Measurements from ENCODE around the gene KCNQ1.

Gene KCNQ1

DNA sequence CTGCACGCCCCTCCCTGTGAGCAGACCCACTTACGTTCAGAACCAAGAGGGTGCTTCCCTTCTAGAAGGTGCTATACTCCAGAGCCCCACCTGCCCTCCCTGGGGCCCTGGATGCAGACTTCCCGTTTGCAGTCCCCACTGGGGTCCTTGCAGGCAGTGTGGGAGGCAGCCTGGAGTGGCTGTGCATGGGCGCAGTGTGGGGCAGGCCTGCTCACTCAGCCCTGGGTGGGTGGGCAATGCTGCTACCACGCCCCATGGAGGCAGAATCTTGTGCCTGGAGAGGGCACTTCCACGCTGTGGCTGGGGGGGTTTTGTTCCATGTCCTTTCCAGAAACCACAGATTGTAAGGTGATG, 138.8 kb downstream of the KCNQ1 start:
- CTCF ChIA-PET: interaction anchor here (0.6 kb wide), 1 partner anchor 176 kb away, joined by 4 read pairs; no protein-coding TSS in a partner anchor
- Histone ChIP-seq H3K9me3 (ENCODE audit: control extremely low read depth in 1 of 5, control insufficient read depth in 4 of 5, insufficient read depth in 2 of 5, low read depth in 1 of 5, low read length in 4 of 5) (no peaks in the 10 kb centered on the region), H3K27me3 (replicated peaks in 2 of 5; ENCODE audit: control insufficient read depth in 4 of 5, insufficient read depth in 5 of 5, low read length in 4 of 5) (no peaks in the 10 kb centered on the region), H3K27ac (ENCODE audit: insufficient read depth in 1 of 2, low read depth in 1 of 2, low read length in 2 of 2, poor library complexity in 1 of 2, severe bottlenecking in 2 of 2) (no peak overlapping the region), H3K4me3 (ENCODE audit: control insufficient read depth in 1 of 7, extremely low read depth in 1 of 7, insufficient read depth in 4 of 7, low read depth in 2 of 7, low read length in 6 of 7) (no peak overlapping the region), H3K36me3 (ENCODE audit: control insufficient read depth in 4 of 4, insufficient read depth in 4 of 4, low read length in 3 of 4) (no peaks in the 10 kb centered on the region), H3K4me1 (ENCODE audit: control extremely low read depth in 1 of 4, control insufficient read depth in 4 of 4, insufficient read depth in 4 of 4, low read length in 3 of 4) (no peaks in the 10 kb centered on the region)
- no peak for DNase-seq
- POLR2A ChIA-PET: no interaction called here
- WGBS (ENCODE audit: insufficient coverage): 100% methylated on average over 5 of the region's 6 CpGs

DNA sequence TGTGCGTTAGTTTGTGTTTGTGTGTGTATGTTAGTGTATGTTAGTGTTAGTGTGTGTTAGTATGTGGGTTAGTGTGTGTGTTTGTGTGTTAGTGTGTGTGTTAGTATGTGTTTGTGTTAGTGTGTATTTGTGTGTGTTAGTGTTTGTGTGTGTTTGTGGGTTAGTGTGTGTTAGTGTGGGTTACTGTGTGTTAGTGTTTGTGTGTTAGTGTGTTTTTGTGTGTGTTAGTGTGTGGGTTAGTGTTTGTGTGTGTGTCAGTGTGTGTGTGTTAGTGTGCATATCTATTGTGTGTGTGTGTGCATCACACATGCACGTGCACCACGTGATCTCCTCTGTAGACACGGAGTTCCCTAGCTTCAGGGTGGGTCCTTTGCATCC, 139.6 kb downstream of the KCNQ1 start:
- Histone ChIP-seq H3K27me3 (replicated peaks in 2 of 5; ENCODE audit: control insufficient read depth in 4 of 5, insufficient read depth in 5 of 5, low read length in 4 of 5) (no peaks in the 10 kb centered on the region), H3K4me1 (ENCODE audit: control extremely low read depth in 1 of 4, control insufficient read depth in 4 of 4, insufficient read depth in 4 of 4, low read length in 3 of 4) (no peaks in the 10 kb centered on the region), H3K36me3 (ENCODE audit: control insufficient read depth in 4 of 4, insufficient read depth in 4 of 4, low read length in 3 of 4) (no peaks in the 10 kb centered on the region), H3K27ac (ENCODE audit: insufficient read depth in 1 of 2, low read depth in 1 of 2, low read length in 2 of 2, poor library complexity in 1 of 2, severe bottlenecking in 2 of 2) (no peak overlapping the region), H3K9me3 (ENCODE audit: control extremely low read depth in 1 of 5, control insufficient read depth in 4 of 5, insufficient read depth in 2 of 5, low read depth in 1 of 5, low read length in 4 of 5) (no peaks in the 10 kb centered on the region), H3K4me3 (ENCODE audit: control insufficient read depth in 1 of 7, extremely low read depth in 1 of 7, insufficient read depth in 4 of 7, low read depth in 2 of 7, low read length in 6 of 7) (no peak overlapping the region)
- ChIA-PET POLR2A (no interaction called here), CTCF (no interaction called here)
- peak in 1 of 3 donors; percentile 15 for DNase-seq
- WGBS (ENCODE audit: insufficient coverage): 90% methylated on average over 4 of the region's 4 CpGs

DNA sequence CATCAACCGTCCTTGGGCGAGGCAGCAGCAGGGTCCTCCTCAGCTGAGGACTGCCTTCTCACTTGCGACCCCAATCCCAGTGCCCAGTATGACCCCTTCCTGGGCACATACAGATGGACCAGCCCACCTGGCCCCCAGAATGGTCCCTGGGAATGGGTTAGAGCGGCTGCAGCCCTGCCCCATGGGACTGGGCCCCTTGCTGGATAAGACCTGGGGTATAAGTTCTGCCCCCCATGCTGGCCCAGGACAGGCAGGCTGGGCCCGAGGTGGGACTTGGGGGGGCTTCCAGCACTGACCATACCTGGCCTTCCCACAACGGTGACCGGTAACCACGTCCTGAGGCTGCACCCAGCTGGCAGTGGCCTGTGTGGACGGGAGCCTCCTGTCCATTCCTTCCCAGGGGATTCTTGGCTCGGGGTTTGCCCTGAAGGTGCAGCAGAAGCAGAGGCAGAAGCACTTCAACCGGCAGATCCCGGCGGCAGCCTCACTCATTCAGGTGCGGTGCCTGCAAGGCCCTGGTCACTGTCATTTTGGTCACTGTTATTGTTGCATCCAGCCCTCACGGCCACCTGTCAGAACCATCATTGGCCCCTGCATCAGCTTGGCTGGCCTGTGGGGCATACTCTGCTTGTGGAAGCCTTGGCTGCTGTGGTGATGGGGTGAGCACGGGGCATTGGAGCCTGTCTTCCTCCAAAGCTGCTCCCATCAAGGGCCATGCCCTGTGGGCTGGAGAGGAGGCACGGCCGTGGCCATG, 140.2 kb downstream of the KCNQ1 start:
- DNase-seq: no peak

DNA sequence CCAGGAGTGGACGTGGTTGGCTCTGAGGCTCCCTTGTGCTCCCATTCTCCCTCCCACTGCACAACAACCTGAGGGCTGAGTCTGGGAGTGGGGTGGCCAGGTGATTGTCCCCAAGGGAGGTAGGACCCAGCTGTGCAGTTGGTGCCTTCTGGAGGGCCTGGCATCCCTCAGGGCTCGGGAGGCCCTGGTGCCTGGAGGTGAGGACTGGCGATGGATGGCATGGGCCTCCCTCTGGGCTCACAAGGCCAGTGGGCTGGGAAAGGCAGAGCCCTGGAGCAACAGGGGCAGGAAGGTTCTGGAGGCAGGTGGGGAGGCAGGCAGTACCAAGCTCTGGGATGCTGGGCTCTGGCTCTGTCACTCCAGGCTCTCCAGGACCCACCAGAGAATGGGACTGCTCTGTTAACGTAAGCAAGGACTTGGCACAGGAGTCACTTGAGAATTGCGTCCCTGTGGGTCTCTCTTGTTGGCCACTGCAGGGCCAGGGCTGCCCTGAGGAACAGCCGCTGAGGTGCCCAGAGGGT, 140.8 kb downstream of the KCNQ1 start:
- DNase-seq: no peak
- no peaks in the 10 kb centered on the region for H3K9me3 ChIP-seq (ENCODE audit: control extremely low read depth in 1 of 5, control insufficient read depth in 4 of 5, insufficient read depth in 2 of 5, low read depth in 1 of 5, low read length in 4 of 5)
- H3K4me1 ChIP-seq (ENCODE audit: control extremely low read depth in 1 of 4, control insufficient read depth in 4 of 4, insufficient read depth in 4 of 4, low read length in 3 of 4): no peaks in the 10 kb centered on the region
- WGBS (ENCODE audit: insufficient coverage): 98% methylated on average over 6 of the region's 6 CpGs
- no peak overlapping the region for H3K27ac ChIP-seq (ENCODE audit: insufficient read depth in 1 of 2, low read depth in 1 of 2, low read length in 2 of 2, poor library complexity in 1 of 2, severe bottlenecking in 2 of 2)
- no peaks in the 10 kb centered on the region for H3K27me3 ChIP-seq (replicated peaks in 2 of 5; ENCODE audit: control insufficient read depth in 4 of 5, insufficient read depth in 5 of 5, low read length in 4 of 5)
- H3K36me3 ChIP-seq (ENCODE audit: control insufficient read depth in 4 of 4, insufficient read depth in 4 of 4, low read length in 3 of 4): no peaks in the 10 kb centered on the region
- CTCF ChIA-PET: no interaction called here
- no peak overlapping the region for H3K4me3 ChIP-seq (ENCODE audit: control insufficient read depth in 1 of 7, extremely low read depth in 1 of 7, insufficient read depth in 4 of 7, low read depth in 2 of 7, low read length in 6 of 7)
- POLR2A ChIA-PET: no interaction called here

More for the DNA sequence above, 140.2 kb downstream of the KCNQ1 start:
- 98% methylated on average over 17 of the region's 18 CpGs for WGBS (ENCODE audit: insufficient coverage)
- H3K27me3 ChIP-seq (replicated peaks in 2 of 5; ENCODE audit: control insufficient read depth in 4 of 5, insufficient read depth in 5 of 5, low read length in 4 of 5): no peaks in the 10 kb centered on the region
- H3K4me1 ChIP-seq (ENCODE audit: control extremely low read depth in 1 of 4, control insufficient read depth in 4 of 4, insufficient read depth in 4 of 4, low read length in 3 of 4): no peaks in the 10 kb centered on the region
- H3K9me3 ChIP-seq (ENCODE audit: control extremely low read depth in 1 of 5, control insufficient read depth in 4 of 5, insufficient read depth in 2 of 5, low read depth in 1 of 5, low read length in 4 of 5): no peaks in the 10 kb centered on the region
- no peaks in the 10 kb centered on the region for H3K36me3 ChIP-seq (ENCODE audit: control insufficient read depth in 4 of 4, insufficient read depth in 4 of 4, low read length in 3 of 4)
- no peak overlapping the region for H3K27ac ChIP-seq (ENCODE audit: insufficient read depth in 1 of 2, low read depth in 1 of 2, low read length in 2 of 2, poor library complexity in 1 of 2, severe bottlenecking in 2 of 2)
- ChIA-PET POLR2A (no interaction called here), CTCF (no interaction called here)
- H3K4me3 ChIP-seq (ENCODE audit: control insufficient read depth in 1 of 7, extremely low read depth in 1 of 7, insufficient read depth in 4 of 7, low read depth in 2 of 7, low read length in 6 of 7): no peak overlapping the region

DNA sequence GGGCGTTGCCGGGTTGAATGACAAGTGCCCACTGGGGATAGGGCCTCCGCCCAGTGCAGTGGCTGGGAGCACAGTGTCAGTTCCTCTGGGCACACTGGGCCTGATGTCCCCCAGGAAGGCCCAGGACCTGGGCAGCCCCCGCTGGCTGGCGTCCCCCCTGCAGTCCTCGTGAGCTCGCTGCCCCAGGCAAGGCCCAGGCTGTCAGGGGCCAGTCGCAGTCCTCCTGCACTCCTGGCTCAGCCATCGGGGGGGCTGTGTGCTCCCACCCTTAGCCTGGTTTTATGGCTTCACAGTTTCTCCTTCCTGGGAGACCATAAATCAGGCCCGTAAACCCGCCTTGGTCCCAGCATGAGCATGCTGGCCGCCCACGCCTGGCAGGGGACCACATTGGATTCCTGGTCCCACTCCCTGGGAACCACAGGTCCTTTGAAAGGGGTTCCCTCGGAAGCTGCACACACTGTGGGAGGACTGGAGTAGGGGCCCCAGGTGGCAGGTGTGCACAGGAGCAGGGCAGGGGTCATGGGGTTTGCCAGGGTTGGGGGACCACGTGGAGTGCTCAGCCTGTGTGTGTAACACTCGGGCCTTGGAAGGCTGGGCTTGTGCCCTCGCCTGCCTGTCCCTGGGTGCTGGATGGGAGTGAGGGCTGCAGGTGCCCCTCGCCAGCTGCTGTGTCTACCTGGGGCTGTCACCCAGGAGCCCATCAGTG, 141.4 kb downstream of the KCNQ1 start:
- Histone ChIP-seq H3K9me3 (ENCODE audit: control extremely low read depth in 1 of 5, control insufficient read depth in 4 of 5, insufficient read depth in 2 of 5, low read depth in 1 of 5, low read length in 4 of 5) (no peaks in the 10 kb centered on the region), H3K36me3 (ENCODE audit: control insufficient read depth in 4 of 4, insufficient read depth in 4 of 4, low read length in 3 of 4) (no peaks in the 10 kb centered on the region), H3K27me3 (replicated peaks in 2 of 5; ENCODE audit: control insufficient read depth in 4 of 5, insufficient read depth in 5 of 5, low read length in 4 of 5) (no peaks in the 10 kb centered on the region), H3K27ac (ENCODE audit: insufficient read depth in 1 of 2, low read depth in 1 of 2, low read length in 2 of 2, poor library complexity in 1 of 2, severe bottlenecking in 2 of 2) (no peak overlapping the region), H3K4me1 (ENCODE audit: control extremely low read depth in 1 of 4, control insufficient read depth in 4 of 4, insufficient read depth in 4 of 4, low read length in 3 of 4) (no peaks in the 10 kb centered on the region), H3K4me3 (ENCODE audit: control insufficient read depth in 1 of 7, extremely low read depth in 1 of 7, insufficient read depth in 4 of 7, low read depth in 2 of 7, low read length in 6 of 7) (no peak overlapping the region)
- CTCF ChIA-PET: no interaction called here
- DNase-seq: no peak
- POLR2A ChIA-PET: no interaction called here
- WGBS (ENCODE audit: insufficient coverage): 97% methylated on average over 14 of the region's 18 CpGs

DNA sequence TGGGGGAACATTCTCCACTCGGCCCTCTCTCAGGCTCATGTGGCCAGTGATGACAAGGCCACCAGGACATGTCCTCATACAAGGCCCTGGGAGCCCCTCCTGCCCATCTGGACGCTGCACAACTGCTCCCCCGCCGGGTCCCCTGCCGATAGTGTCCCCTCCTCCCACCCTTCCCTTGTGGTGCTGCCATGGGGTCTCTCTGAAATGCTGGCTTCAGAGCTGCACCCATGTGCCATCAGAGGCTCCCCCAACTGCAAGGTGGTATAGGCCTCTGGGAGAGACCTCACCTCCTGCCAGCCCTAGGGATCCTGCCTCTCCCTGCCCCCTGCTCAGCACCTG, 142.0 kb downstream of the KCNQ1 start:
- Histone ChIP-seq H3K27ac (ENCODE audit: insufficient read depth in 1 of 2, low read depth in 1 of 2, low read length in 2 of 2, poor library complexity in 1 of 2, severe bottlenecking in 2 of 2) (no peak overlapping the region), H3K4me3 (ENCODE audit: control insufficient read depth in 1 of 7, extremely low read depth in 1 of 7, insufficient read depth in 4 of 7, low read depth in 2 of 7, low read length in 6 of 7) (no peak overlapping the region), H3K36me3 (ENCODE audit: control insufficient read depth in 4 of 4, insufficient read depth in 4 of 4, low read length in 3 of 4) (no peaks in the 10 kb centered on the region), H3K27me3 (replicated peaks in 2 of 5; ENCODE audit: control insufficient read depth in 4 of 5, insufficient read depth in 5 of 5, low read length in 4 of 5) (no peaks in the 10 kb centered on the region), H3K4me1 (ENCODE audit: control extremely low read depth in 1 of 4, control insufficient read depth in 4 of 4, insufficient read depth in 4 of 4, low read length in 3 of 4) (no peaks in the 10 kb centered on the region), H3K9me3 (ENCODE audit: control extremely low read depth in 1 of 5, control insufficient read depth in 4 of 5, insufficient read depth in 2 of 5, low read depth in 1 of 5, low read length in 4 of 5) (no peaks in the 10 kb centered on the region)
- CTCF ChIA-PET: no interaction called here
- no peak for DNase-seq
- POLR2A ChIA-PET: no interaction called here
- WGBS (ENCODE audit: insufficient coverage): 100% methylated on average over 3 of the region's 5 CpGs

DNA sequence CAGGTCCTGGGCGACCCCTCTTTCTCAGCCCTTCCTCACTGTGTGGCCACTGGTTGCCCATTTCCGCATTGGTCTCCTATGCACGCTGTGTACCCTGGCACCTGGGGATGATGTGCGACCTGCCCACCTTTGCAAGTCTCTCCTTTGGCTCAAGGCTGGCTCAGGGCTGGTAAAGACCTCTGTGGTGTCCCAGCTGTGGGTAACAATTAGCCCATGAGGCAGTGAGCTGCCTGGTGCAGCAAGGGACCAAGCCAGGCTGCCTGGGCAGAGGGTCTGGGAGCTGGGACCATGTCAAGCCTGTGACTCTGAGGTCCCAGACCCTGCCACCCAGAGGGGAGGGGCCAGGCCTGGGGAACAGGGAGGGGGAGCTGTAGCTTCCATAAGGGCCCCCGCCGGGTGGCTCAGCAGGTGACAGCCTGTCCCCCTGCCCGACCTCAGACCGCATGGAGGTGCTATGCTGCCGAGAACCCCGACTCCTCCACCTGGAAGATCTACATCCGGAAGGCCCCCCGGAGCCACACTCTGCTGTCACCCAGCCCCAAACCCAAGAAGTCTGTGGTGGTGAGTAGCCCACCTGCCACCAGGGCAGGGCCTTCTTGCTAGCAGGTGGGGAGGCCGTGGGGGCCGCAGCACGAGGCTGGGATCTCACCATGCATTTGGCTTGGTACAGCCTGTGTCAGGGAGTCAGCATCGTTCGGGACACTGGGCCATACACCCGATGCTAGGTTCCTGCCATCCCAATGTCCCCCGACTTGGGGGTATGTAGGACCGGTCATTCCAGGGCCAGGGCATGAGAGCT, 142.5 kb downstream of the KCNQ1 start:
- Histone ChIP-seq H3K4me1 (ENCODE audit: control extremely low read depth in 1 of 4, control insufficient read depth in 4 of 4, insufficient read depth in 4 of 4, low read length in 3 of 4) (no peaks in the 10 kb centered on the region), H3K36me3 (ENCODE audit: control insufficient read depth in 4 of 4, insufficient read depth in 4 of 4, low read length in 3 of 4) (no peaks in the 10 kb centered on the region), H3K4me3 (ENCODE audit: control insufficient read depth in 1 of 7, extremely low read depth in 1 of 7, insufficient read depth in 4 of 7, low read depth in 2 of 7, low read length in 6 of 7) (no peak overlapping the region), H3K27ac (ENCODE audit: insufficient read depth in 1 of 2, low read depth in 1 of 2, low read length in 2 of 2, poor library complexity in 1 of 2, severe bottlenecking in 2 of 2) (no peak overlapping the region), H3K27me3 (replicated peaks in 2 of 5; ENCODE audit: control insufficient read depth in 4 of 5, insufficient read depth in 5 of 5, low read length in 4 of 5) (no peaks in the 10 kb centered on the region), H3K9me3 (ENCODE audit: control extremely low read depth in 1 of 5, control insufficient read depth in 4 of 5, insufficient read depth in 2 of 5, low read depth in 1 of 5, low read length in 4 of 5) (no peaks in the 10 kb centered on the region)
- POLR2A ChIA-PET: no interaction called here
- DNase-seq: no peak
- CTCF ChIA-PET: no interaction called here
- WGBS (ENCODE audit: insufficient coverage): 96% methylated on average over 18 of the region's 20 CpGs

All from common myeloid progenitor, CD34-positive (primary cell).